Breast epithelium (tissue), 3 donors: Measurements from ENCODE around the gene ATXN7L1.

Experiments used
- POLR2A ChIP-seq: fragments of 450-650 bp; IDR thresholded peaks from one replicate; pipeline ENCODE4 v1.6.1; 2016; ENCODE audit warnings: antibody characterized with exemption, mild to moderate bottlenecking, moderate library complexity
- POLR2AphosphoS5 ChIP-seq, 3 donors: sonication (generic); formaldehyde crosslinking; IDR thresholded peaks; one replicate each; pipeline ENCODE4 v1.6.1; 2017; ENCODE audit warnings: antibody characterized with exemption in 3 of 3

- no peak for TF ChIP-seq POLR2AphosphoS5 (IDR thresholded peaks at IDR 0.05)
- no peak for TF ChIP-seq POLR2A
These were observed 130.6 kb downstream of the ATXN7L1 start for GRCh38 chr7:105745681-105746330.
